K562 (cell line): ENCODE data around the gene CAPN10. TPM values are rescaled to one million over a fixed set of nuclear protein-coding genes. Genes with fewer than 3 reads are reported as not detected.

Experiments used
- ATAC-seq: fragments of 200-7000 bp; cut with Tn5 transposase; 3 replicates; pipeline ENCODE4 v1.9.1; 2020; ENCODE audit warnings: moderate library complexity
- BruUV-seq: library from RNA; stranded (reverse); fragments of 400-500 nt; replicated peaks from 2 replicates; lab custom pipeline; 2021; lab: Mats Ljungman, UMichigan
- CTCF ChIA-PET: fragments of 300-600 bp; formaldehyde crosslinking; extraction: SDS; loops from one replicate; lab custom pipeline; 2021; ENCODE audit warnings: low intra/inter-chr PET ratio; lab: Yijun Ruan, JAX
- POLR2A ChIA-PET: fragments of 300-600, 350-650 bp; sonication (Branson Sonifier 250); formaldehyde crosslinking; extraction: SDS; loops from one replicate; lab custom pipeline; 2021; ENCODE audit warnings: antibody characterized with exemption, inconsistent platforms; lab: Yijun Ruan, JAX
- DNase-seq, 4 experiments: peaks; one replicate each; pipeline versions ENCODE4 v3.0.0 to v3.0.0-alpha.2; 2011 to 2018; ENCODE audit warnings: low spot score in 3 of 4, mixed read lengths in 3 of 4; ENCODE audit errors: extremely low read depth in 1 of 4
- FAIRE-seq: peaks from 2 replicates; lab custom pipeline; 2011; peaks lifted over from hg19 to GRCh38; lab: Jason Lieb, UNC
- H2AFZ ChIP-seq: 2 replicates; pipeline ENCODE4 v1.6.0; 2011; ENCODE audit warnings: low read depth, low read length, control low read depth, inconsistent platforms
- H3K27ac ChIP-seq: fragments of 200-600 bp; 3 replicates; pipeline ENCODE4 v1.8.0; 2011; ENCODE audit warnings: low read depth, mild to moderate bottlenecking, control low read depth, inconsistent platforms, low read length, moderate library complexity, mixed read lengths; ENCODE audit errors: extremely low read depth
- H3K27me3 ChIP-seq, 2 experiments: fragments of 300-600 bp in 1 of 2; 2 replicates in 1 of 2; 3 replicates in 1 of 2; pipeline versions ENCODE4 v1.6.0 to v1.8.0; 2011; ENCODE audit warnings: inconsistent platforms in 2 of 2, low read length in 2 of 2, mild to moderate bottlenecking in 1 of 2, mixed read lengths in 1 of 2, moderate library complexity in 1 of 2; ENCODE audit not compliant: control insufficient read depth in 2 of 2, insufficient read depth in 2 of 2
- H3K36me3 ChIP-seq: fragments of 300-600 bp; 3 replicates; pipeline ENCODE4 v1.8.0; 2011; ENCODE audit warnings: mild to moderate bottlenecking, low read length, inconsistent platforms; ENCODE audit not compliant: control insufficient read depth, insufficient read depth
- H3K4me1 ChIP-seq, 2 experiments: fragments of 200-600 bp in 1 of 2; replicated peaks in 1 of 2; 2 replicates in 1 of 2; 3 replicates in 1 of 2; pipeline versions ENCODE4 v1.5.1 to v1.8.0; 2011; ENCODE audit warnings: inconsistent platforms in 2 of 2, low read length in 2 of 2, mild to moderate bottlenecking in 1 of 2, mixed read lengths in 1 of 2, moderate library complexity in 1 of 2; ENCODE audit not compliant: control insufficient read depth in 2 of 2, insufficient read depth in 2 of 2
- H3K4me2 ChIP-seq: 2 replicates; pipeline ENCODE4 v1.6.1; 2011; ENCODE audit warnings: low read length, control low read depth, inconsistent platforms, mixed read lengths; ENCODE audit not compliant: insufficient read depth
- H3K4me3 ChIP-seq: fragments of 200-600 bp; sonication (generic), shearing (Covaris generic); 2 replicates; pipeline ENCODE4 v1.5.1; 2016; ENCODE audit warnings: control low read depth, inconsistent platforms
- H3K79me2 ChIP-seq: fragments of 200-600 bp; 3 replicates; pipeline ENCODE4 v1.8.0; 2011; ENCODE audit warnings: low read length, inconsistent platforms; ENCODE audit not compliant: control insufficient read depth, insufficient read depth
- H3K9ac ChIP-seq, 2 experiments: 2 replicates each; pipeline versions ENCODE4 v1.6.0 to v1.6.1; 2011; ENCODE audit warnings: low read depth in 2 of 2, low read length in 2 of 2, control low read depth in 1 of 2, inconsistent platforms in 1 of 2, mild to moderate bottlenecking in 1 of 2, mixed read lengths in 1 of 2; ENCODE audit not compliant: insufficient read depth in 1 of 2
- H3K9me1 ChIP-seq: one replicate; pipeline ENCODE4 v1.6.0; 2011; ENCODE audit warnings: inconsistent platforms, mild to moderate bottlenecking, low read length, moderate library complexity; ENCODE audit not compliant: control insufficient read depth, insufficient read depth
- H3K9me3 ChIP-seq: replicated peaks from 2 replicates; pipeline ENCODE4 v1.5.1; 2011; ENCODE audit warnings: low read depth, low read length, inconsistent platforms; ENCODE audit not compliant: control insufficient read depth, insufficient read depth
- H4K20me1 ChIP-seq: replicated peaks from 2 replicates; pipeline ENCODE4 v1.6.1; 2011; ENCODE audit warnings: low read length, inconsistent platforms, mixed read lengths; ENCODE audit not compliant: control insufficient read depth, insufficient read depth
- BDP1 ChIP-seq: IDR thresholded peaks from 3 replicates; pipeline ENCODE4 v1.6.1; 2011; ENCODE audit not compliant: insufficient read length, insufficient read depth
- CBFA2T2 ChIP-seq: fragments of 450-650 bp; conservative IDR thresholded peaks from 2 replicates; pipeline ENCODE4 v1.6.1; 2017; ENCODE audit warnings: mild to moderate bottlenecking
- MITF ChIP-seq: IDR thresholded peaks from 2 replicates; pipeline ENCODE4 v1.6.1; 2014; ENCODE audit warnings: antibody characterized with exemption
- NR2C2 ChIP-seq, 2 experiments: fragments of 200-800 bp in 1 of 2; sonication (Bioruptor generic) in 1 of 2; sonication (generic) in 1 of 2; formaldehyde crosslinking in 1 of 2; IDR thresholded peaks; 2 replicates each; pipeline versions ENCODE4 v1.6.1 to v1.8.0; 2016 to 2022; ENCODE audit warnings: mild to moderate bottlenecking in 1 of 2, missing compliant biosample characterization in 1 of 2, missing genetic modification characterization in 1 of 2, missing genetic modification reagents in 1 of 2
- RBM25 ChIP-seq: fragments of 200-400 bp; formaldehyde crosslinking; IDR thresholded peaks from 2 replicates; pipeline ENCODE4 v1.6.1; 2018; ENCODE audit warnings: low read length, low read depth, moderate library complexity; ENCODE audit not compliant: severe bottlenecking
- THAP12 ChIP-seq: fragments of 250-450 bp; sonication (Bioruptor Pico); IDR thresholded peaks from 2 replicates; pipeline ENCODE4 v1.9.0; 2021; ENCODE audit warnings: mild to moderate bottlenecking, inconsistent platforms
- ZNF785 ChIP-seq: fragments of 250-450 bp; sonication (Bioruptor Pico); IDR thresholded peaks from 2 replicates; pipeline ENCODE4 v1.4.0; 2020; ENCODE audit warnings: mild to moderate bottlenecking
- WGBS: fragments of 100-300 bp; shearing (Covaris generic); methylation state at CpG from one replicate; pipeline ENCODE4 v1.1.6; 2016; ENCODE audit warnings: low coverage, mixed read lengths; ENCODE audit not compliant: insufficient coverage; ENCODE audit errors: missing lambda C conversion rate; 5-methylcytosine and 5-hydroxymethylcytosine counted together
- in situ Hi-C: fragments of 300-500 bp; cut with MboI; formaldehyde crosslinking; loops from 4 replicates; pipeline ENCODE4 v1.15.0; 2018; ENCODE audit warnings: inconsistent platforms, mixed read lengths
- intact Hi-C: fragments of 100-400 bp; cut with micrococcal nuclease; formaldehyde crosslinking; loops from 2 replicates; pipeline ENCODE4 v1.14.2; 2022
- polyA plus RNA-seq, 8 experiments: library from polyadenylated mRNA; depleted of rRNA in 4 of 8; stranded (reverse) in 5 of 8; unstranded in 3 of 8; fragments of >200 nt; fragmentation: Nextera tagmentation in 2 of 8; fragmentation: Illumina TruSeq in 1 of 8; extraction: Ambion mirVana in 2 of 8; extraction: Trizol in 1 of 8; gene quantifications; 2 replicates each; pipeline versions ENCODE4 v1.2.1 to v1.2.3, GENCODE V29; 2011 to 2014; ENCODE audit warnings: inconsistent platforms in 1 of 8, missing spikeins in 1 of 8
- total RNA-seq, 7 experiments: library from RNA; depleted of rRNA in 6 of 7; stranded (reverse); fragments of >200 nt in 6 of 7; fragmentation: Illumina TruSeq in 2 of 7; extraction: Trizol in 2 of 7; gene quantifications; 2 replicates each; pipeline versions ENCODE4 v1.2.1 to v1.2.3, GENCODE V29; 2011 to 2021; ENCODE audit warnings: low replicate concordance in 1 of 7

The CAPN10 gene
- total and polyA plus RNA-seq, 9 of the 15 experiments (the other 6 are each of a cell fraction or from before 2014, with no cell fraction given): 0.08 to 26.1 (median 8.4) TPM

- no peak for ATAC-seq
- in situ Hi-C loops: no loop called here
Observed at GRCh38 chr2:240555541-240556250, 30.8 kb upstream of the CAPN10 start.

More at GRCh38 chr2:240555541-240556250, 30.8 kb upstream of the CAPN10 start:
- FAIRE-seq: no peak
- TF ChIP-seq MITF: no peak
- no peak for TF ChIP-seq CBFA2T2
- TF ChIP-seq ZNF785: no peak
- TF ChIP-seq THAP12 (CRISPR knock-in tag): no peak
- TF ChIP-seq NR2C2 (CRISPR knock-in tag; IDR thresholded peaks at IDR 0.05): no peak
- no peak for TF ChIP-seq NR2C2 (tag; IDR thresholded peaks at IDR 0.05)
- TF ChIP-seq RBM25: no peak
- no peak for TF ChIP-seq BDP1
- Histone ChIP-seq H3K4me3 (no peak overlapping the region), H3K9me1 (no peaks in the 10 kb centered on the region), H3K27me3 (no peaks in the 10 kb centered on the region), H3K36me3 (peaks cover 53% of the 10 kb centered on the region), H3K9ac (no peak overlapping the region), H3K27ac (no peak overlapping the region), H3K4me2 (no peak overlapping the region), H4K20me1 (no peaks in the 10 kb centered on the region), H3K4me1 (peaks cover 9 to 31% of the 10 kb centered on the region in 2 experiments; a peak in 4 of 5 replicates), H2AFZ (no peak overlapping the region), H3K79me2 (peaks cover 51% of the 10 kb centered on the region), H3K9me3 (peaks cover 3% of the 10 kb centered on the region; the same call in 1 of the 2 replicates)
- no peak for DNase-seq
- ChIA-PET CTCF (no interaction called here), POLR2A (interaction anchor here (1.1 kb wide), 1 partner anchor 34 kb away, joined by 4 read pairs; no protein-coding TSS in a partner anchor)
- intact Hi-C loops: no loop called here
- no TSS peak for BruUV-seq
- WGBS: 97% methylated on average over 10 of the region's 16 CpGs
